MM.1S (cell line): ENCODE data around the gene LIMS1.

Source experiments
- CTCF ChIP-seq: fragments of 300-600 bp; sonication (generic); IDR thresholded peaks from 2 replicates; pipeline ENCODE4 v1.5.1; 2016; ENCODE audit warnings: antibody characterized with exemption, low read length, mixed read lengths
- EZH2 ChIP-seq: fragments of 300-600 bp; sonication (generic); optimal IDR thresholded peaks from 2 replicates; pipeline ENCODE3; 2017; ENCODE audit warnings: low read depth, mild to moderate bottlenecking, antibody characterized with exemption, low read length, mixed read lengths
- EZH2phosphoT487 ChIP-seq: fragments of 300-600 bp; sonication (generic); IDR thresholded peaks from 2 replicates; pipeline ENCODE4 v1.6.1; 2018; ENCODE audit warnings: antibody characterized with exemption, low read length

- TF ChIP-seq EZH2: no peak
- TF ChIP-seq CTCF: no peak
- TF ChIP-seq EZH2phosphoT487: no peak
These were observed 2.6 kb upstream of the LIMS1 start for GRCh38 chr2:108531674-108532055.
